ENCODE measurements around the gene DDX19B.
"Not testable (repeated sequence)": the region's sequence is repeated elsewhere in the genome, so short reads cannot be mapped to it uniquely, and the experiment has no call there.

Gene DDX19B

GRCh38 chr16:70298988-70299938 lies at the start of gene DDX19B:
Gene DDX19B, plus strand, starts transcription at chr16:70299186. Its CDS starts 112 bp downstream, at chr16:70299298.
- in situ Hi-C loops (cut with MboI; ENCODE audit: low sequenced_read_pairs), result no loop called here

GRCh38 chr16:70249697-70250096 lies 49.3 kb upstream of the DDX19B start:
- in situ Hi-C loops (cut with MboI; ENCODE audit: low sequenced_read_pairs), result not testable (repeated sequence)

- in situ Hi-C loops (cut with MboI; ENCODE audit: low sequenced_read_pairs), result no loop called here
Measured at GRCh38 chr16:70250748-70251628, 48.0 kb upstream of the DDX19B start.

- in situ Hi-C loops (cut with MboI; ENCODE audit: low sequenced_read_pairs), result no loop called here
Measured at GRCh38 chr16:70251629-70252354, 47.2 kb upstream of the DDX19B start, which contains the start of gene EXOSC6. Gene EXOSC6, minus strand, starts transcription at chr16:70251940. Its CDS starts 40 bp downstream, at chr16:70251900.

DNA sequence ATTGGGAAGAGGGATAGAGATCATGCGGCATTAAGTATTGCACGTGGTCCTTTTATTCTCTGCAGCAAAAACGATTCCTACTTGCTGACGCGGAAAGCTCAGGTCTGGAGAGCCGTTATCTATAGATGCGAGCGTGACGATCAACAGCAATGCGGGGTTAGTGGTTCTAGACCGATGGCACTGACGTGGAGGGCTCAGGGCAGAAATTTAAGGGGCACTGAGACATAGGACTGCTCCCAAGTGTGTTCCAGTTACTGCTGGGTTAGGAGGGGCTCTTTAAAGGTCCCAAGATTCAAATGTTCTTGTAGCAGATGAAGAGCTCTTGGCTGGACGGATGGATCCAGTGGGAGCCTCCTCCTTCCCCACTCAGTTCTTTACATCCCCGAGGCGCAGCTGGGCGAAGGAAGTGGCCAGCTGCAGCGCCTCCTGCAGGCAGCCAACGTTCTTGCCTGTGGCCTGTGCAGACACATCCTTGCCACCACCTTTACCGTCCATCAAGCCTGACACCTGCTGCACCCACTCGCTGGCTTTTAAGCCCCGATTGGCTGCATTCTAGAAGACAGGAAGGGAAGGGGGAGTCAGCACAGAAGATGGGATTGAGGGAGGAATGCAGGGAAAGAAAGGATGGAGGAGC lies 46.5 kb upstream of the DDX19B start:
- in situ Hi-C loops (cut with MboI; ENCODE audit: low sequenced_read_pairs), result no loop called here

DNA sequence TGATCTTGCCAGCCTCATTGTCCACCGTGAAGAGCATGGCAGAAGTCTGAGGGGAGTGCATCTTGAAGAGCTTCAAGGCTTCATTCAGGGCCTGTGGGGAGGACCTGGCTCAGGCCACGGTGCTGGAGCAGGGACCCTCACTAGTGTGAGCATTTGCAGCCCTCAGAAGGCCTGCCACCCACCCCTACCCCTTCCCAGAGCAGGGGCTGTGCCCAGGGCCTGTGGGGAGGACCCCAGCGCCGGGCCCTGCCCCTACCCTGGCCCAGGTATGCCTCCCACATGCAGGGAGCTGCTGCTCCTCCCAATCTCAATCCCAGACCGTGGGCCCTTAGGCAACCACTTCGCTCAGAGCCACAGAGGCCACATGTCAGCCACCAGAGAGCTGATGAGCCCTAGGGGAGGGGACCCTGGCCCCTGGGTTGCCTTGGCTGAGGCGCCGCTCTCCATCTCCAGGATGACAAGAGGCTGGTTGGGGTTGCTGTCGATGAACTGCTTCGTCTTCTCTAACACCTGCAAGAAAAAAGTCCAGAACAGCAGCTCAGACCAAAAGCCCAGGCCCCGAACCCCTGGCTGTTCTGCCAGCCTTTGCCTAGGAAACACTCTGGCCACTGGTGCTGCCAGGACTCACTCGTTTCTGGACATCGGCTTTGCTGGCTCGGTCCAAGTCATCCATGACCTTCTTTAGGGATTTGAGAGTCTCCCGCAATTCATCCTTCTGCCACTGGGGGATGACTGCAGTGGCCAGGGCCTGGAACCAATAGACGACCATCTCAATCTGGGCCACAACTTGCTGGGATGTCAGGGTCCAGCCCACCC lies 45.5 kb upstream of the DDX19B start:
- in situ Hi-C loops (cut with MboI; ENCODE audit: low sequenced_read_pairs), result no loop called here

- in situ Hi-C loops (cut with MboI; ENCODE audit: low sequenced_read_pairs), result no loop called here
Measured at GRCh38 chr16:70254180-70254964, 44.6 kb upstream of the DDX19B start.

DNA sequence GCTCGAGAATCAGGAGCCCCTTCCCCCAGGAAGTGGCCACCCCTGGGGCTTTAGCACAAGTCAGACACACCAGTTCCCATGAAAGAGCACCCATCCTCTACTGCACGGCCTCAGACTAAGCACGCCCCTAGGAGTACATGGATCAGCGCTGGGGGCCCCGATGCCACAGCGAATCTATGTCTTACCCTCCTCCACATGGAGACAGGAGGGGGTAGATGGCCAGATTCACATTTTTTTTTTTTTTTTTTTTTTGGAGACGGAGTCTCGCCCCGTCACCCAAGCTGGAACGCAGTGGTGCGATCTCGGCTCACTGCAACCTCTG lies 44.1 kb upstream of the DDX19B start:
- in situ Hi-C loops (cut with MboI; ENCODE audit: low sequenced_read_pairs), result no loop called here

DNA sequence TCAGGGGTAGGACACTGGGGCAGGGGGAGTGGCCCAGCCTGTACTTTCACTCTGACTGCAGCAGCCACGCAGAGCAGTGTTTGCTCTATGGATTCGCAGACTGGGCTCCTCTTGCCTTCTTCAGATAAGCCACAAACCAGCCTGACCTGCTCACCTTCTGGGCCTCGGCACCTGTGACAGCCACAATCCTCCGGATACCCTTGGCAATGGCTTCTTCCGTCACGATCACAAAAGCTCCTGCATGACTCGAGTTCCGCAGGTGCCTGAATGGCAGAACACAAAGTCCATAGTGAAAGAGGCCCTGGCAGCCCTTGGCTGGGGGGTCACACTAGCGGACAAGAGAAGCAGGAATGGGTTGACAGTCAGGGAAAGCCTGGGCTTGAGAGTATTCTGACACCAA lies 43.4 kb upstream of the DDX19B start:
- in situ Hi-C loops (cut with MboI; ENCODE audit: low sequenced_read_pairs), result no loop called here

DNA sequence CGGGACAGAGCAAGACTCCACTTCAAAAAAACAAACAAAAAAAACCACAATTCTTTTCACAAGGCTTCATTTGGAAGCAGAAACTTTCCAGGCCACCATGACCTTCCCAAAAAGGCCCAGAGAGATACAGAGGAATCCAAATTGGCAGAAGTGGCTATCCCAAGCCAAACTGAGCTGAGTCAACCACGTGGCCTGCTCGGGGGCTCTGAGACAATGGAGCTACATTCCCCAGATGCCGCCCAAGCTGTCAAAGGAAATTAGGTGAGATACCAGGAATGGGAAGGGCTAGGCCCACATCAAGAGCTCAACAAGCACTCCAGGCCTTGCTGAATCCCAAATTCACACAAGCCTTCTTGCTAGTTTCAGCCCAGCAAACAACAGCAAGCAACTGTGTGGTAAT lies 41.6 kb upstream of the DDX19B start:
- in situ Hi-C loops (cut with MboI; ENCODE audit: low sequenced_read_pairs), result no loop called here

DNA sequence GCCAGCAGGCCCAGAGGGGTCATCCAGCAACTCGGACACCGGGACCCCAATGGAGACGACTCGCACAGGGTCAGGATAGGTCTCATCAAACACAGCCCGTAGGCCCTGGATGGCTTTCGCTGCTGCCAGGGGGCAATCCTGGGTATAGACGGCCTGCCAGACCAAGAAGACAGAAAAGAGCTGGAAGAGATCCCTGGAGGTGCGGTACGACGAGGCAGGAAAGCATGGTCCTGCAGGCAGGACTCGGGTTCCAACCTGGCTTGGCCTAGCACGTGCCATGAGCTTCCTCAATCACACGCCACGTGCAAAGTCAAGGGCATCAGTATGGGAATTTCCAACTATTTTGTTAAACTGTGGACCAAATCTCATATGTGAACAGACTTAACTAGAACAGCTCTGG lies 40.9 kb upstream of the DDX19B start:
- in situ Hi-C loops (cut with MboI; ENCODE audit: low sequenced_read_pairs), result no loop called here

- in situ Hi-C loops (cut with MboI; ENCODE audit: low sequenced_read_pairs), result no loop called here
Measured at GRCh38 chr16:70258946-70259345, 40.0 kb upstream of the DDX19B start.

- in situ Hi-C loops (cut with MboI; ENCODE audit: low sequenced_read_pairs), result loop anchor here (10.0 kb wide), 1 partner anchor 285 kb away; no protein-coding TSS in a partner anchor
Measured at GRCh38 chr16:70259903-70260302, 39.1 kb upstream of the DDX19B start.

- in situ Hi-C loops (cut with MboI; ENCODE audit: low sequenced_read_pairs), result loop anchor here (10.0 kb wide), 1 partner anchor 277 kb away; no protein-coding TSS in a partner anchor
Measured at GRCh38 chr16:70267516-70267915, 31.5 kb upstream of the DDX19B start.

DNA sequence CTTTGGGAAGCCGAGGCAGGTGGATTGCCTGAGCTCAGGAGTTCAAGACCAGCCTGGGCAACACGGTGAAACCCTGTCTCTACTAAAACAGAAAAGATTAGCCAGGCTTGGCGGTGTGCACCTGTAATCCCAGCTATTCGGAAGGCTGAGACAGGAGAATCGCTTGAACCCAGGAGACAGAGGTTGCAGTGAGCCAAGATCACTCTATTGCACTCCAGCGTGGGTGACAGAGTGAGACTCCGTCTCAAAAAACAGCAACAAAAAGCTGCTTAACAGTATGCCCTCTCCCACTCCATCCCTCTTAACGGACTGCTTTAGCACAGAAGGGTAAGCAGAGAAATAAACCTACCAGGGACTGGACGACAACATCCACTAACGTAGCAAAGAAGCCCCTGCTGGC lies 31.1 kb upstream of the DDX19B start:
- in situ Hi-C loops (cut with MboI; ENCODE audit: low sequenced_read_pairs), result loop anchor here (10.0 kb wide), 1 partner anchor 277 kb away; no protein-coding TSS in a partner anchor

GRCh38 chr16:70269471-70269870 lies 29.5 kb upstream of the DDX19B start:
- in situ Hi-C loops (cut with MboI; ENCODE audit: low sequenced_read_pairs), result loop anchor here (10.0 kb wide), 1 partner anchor 275 kb away; no protein-coding TSS in a partner anchor

GRCh38 chr16:70270176-70270575 lies 28.8 kb upstream of the DDX19B start:
- in situ Hi-C loops (cut with MboI; ENCODE audit: low sequenced_read_pairs), result no loop called here

GRCh38 chr16:70271696-70272095 lies 27.3 kb upstream of the DDX19B start:
- in situ Hi-C loops (cut with MboI; ENCODE audit: low sequenced_read_pairs), result no loop called here

GRCh38 chr16:70276392-70276791 lies 22.6 kb upstream of the DDX19B start:
- in situ Hi-C loops (cut with MboI; ENCODE audit: low sequenced_read_pairs), result no loop called here

Data from HL-60/S4 (cell line).